Hindlimb muscle (tissue), 1 donor: ENCODE results near the gene TMEM151B. TPM values are rescaled to one million over a fixed set of nuclear protein-coding genes. Genes with fewer than 3 reads are reported as not detected.
A peak's percentile ranks its signal among the peaks of the same experiment; 100 is the strongest.

Experiments
- DNase-seq: peaks from one replicate; pipeline ENCODE4 v3.0.0-alpha.2; 2013
- polyA plus RNA-seq: library from polyadenylated mRNA; unstranded; fragments of 120-200 nt; gene quantifications from one replicate; pipeline ENCODE4 v1.2.1, GENCODE V29; 2013; ENCODE audit not compliant: insufficient read length

TMEM151B gene
- polyA plus RNA-seq, 1 donor, result 0.37 TPM

GRCh38 chr6:44284867-44285266 lies 14.6 kb downstream of the TMEM151B start:
- DNase-seq, result no peak

GRCh38 chr6:44285552-44286284 lies 15.5 kb downstream of the TMEM151B start:
- no peak for DNase-seq

- no peak for DNase-seq
Observed at GRCh38 chr6:44286285-44286565, 16.0 kb downstream of the TMEM151B start.

GRCh38 chr6:44286747-44287146 lies 16.5 kb downstream of the TMEM151B start:
- DNase-seq, result no peak

GRCh38 chr6:44289726-44290260 lies 19.5 kb downstream of the TMEM151B start:
- DNase-seq, result no peak

GRCh38 chr6:44291841-44292240 lies 21.6 kb downstream of the TMEM151B start:
- no peak for DNase-seq

GRCh38 chr6:44292661-44293365 lies 22.6 kb downstream of the TMEM151B start:
- DNase-seq, result no peak

GRCh38 chr6:44294832-44295791 lies 24.9 kb downstream of the TMEM151B start:
- no peak for DNase-seq

GRCh38 chr6:44297063-44298038 lies 27.1 kb downstream of the TMEM151B start:
- DNase-seq, result peak; percentile 52

GRCh38 chr6:44298055-44298803 lies 28.0 kb downstream of the TMEM151B start:
- no peak for DNase-seq

GRCh38 chr6:44298864-44299263 lies 28.6 kb downstream of the TMEM151B start:
- DNase-seq, result no peak

GRCh38 chr6:44300292-44300823 lies 30.1 kb downstream of the TMEM151B start:
- DNase-seq, result no peak

GRCh38 chr6:44301106-44301505 lies 30.9 kb downstream of the TMEM151B start:
- no peak for DNase-seq

GRCh38 chr6:44301782-44302564 lies 31.7 kb downstream of the TMEM151B start:
- DNase-seq, result no peak

GRCh38 chr6:44302856-44303255 lies 32.6 kb downstream of the TMEM151B start:
- no peak for DNase-seq

GRCh38 chr6:44303842-44304241 lies 33.6 kb downstream of the TMEM151B start:
- no peak for DNase-seq

- no peak for DNase-seq
Observed at GRCh38 chr6:44304282-44305199, 34.3 kb downstream of the TMEM151B start.

- no peak for DNase-seq
Observed at GRCh38 chr6:44305200-44305725, 35.0 kb downstream of the TMEM151B start.
